Epithelial cell of proximal tubule (primary cell): ENCODE data around the gene EVI5L. TPM values are rescaled to one million over a fixed set of nuclear protein-coding genes. Genes with fewer than 3 reads are reported as not detected.

Source experiments
- DNase-seq: peaks from one replicate; pipeline ENCODE4 v3.0.0-alpha.2; 2011; ENCODE audit warnings: low read depth
- H3K4me3 ChIP-seq: 2 replicates; pipeline ENCODE4 v1.5.1; 2011; ENCODE audit warnings: low read depth, mild to moderate bottlenecking, low read length
- total RNA-seq: library from RNA; depleted of rRNA; stranded (reverse); fragments of >200 nt; gene quantifications from 2 replicates; pipeline ENCODE4 v1.2.3, GENCODE V29; 2015
- TF ChIP-seq, protein P1 (sequence below): conservative IDR thresholded peaks from 2 replicates; pipeline ENCODE4 v1.5.1; 2012; ENCODE audit warnings: low read depth, mild to moderate bottlenecking, low read length

The EVI5L gene
- total RNA-seq, 1 donor from 2014 or later = 9.3 TPM

DNA sequence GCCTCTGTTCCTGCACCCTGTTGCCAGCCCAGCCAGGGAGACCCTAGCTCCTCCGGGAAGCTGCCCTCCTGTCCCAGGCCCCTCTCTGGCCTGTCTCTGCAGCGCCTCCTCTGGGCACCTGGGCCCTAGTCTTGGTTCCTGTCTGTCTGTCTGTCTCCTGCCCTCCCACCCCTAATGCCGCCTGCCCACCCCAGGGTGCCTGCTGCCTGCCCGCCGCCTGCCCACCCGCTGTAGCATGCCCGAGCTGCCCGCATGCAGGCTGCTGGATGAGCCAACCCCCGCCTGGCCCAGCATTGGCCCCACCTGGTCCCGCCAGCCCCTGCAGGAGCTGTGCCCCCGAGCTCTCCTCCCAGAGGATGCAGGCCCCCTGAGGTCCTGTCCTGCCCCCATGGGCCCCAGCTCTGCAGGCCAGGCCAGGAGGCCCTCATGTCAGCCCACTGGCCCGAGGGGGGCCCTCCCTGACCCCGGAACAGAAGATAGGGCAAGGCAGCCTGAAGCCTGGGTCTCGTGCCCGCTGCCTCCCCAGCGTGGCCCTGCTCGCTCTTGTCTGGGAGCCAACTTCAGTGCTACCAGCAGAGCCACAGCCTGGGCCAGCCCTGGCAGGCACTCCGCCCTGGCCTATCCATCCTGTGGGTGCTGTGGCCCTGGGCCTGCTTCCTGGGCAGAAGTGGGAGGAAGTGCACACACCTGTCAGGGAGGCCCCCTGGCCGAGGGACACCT is 78.9 kb downstream of the EVI5L start:
- H3K4me3 ChIP-seq = no peak overlapping the region
- no peak for DNase-seq
- TF ChIP-seq, protein P1, sequence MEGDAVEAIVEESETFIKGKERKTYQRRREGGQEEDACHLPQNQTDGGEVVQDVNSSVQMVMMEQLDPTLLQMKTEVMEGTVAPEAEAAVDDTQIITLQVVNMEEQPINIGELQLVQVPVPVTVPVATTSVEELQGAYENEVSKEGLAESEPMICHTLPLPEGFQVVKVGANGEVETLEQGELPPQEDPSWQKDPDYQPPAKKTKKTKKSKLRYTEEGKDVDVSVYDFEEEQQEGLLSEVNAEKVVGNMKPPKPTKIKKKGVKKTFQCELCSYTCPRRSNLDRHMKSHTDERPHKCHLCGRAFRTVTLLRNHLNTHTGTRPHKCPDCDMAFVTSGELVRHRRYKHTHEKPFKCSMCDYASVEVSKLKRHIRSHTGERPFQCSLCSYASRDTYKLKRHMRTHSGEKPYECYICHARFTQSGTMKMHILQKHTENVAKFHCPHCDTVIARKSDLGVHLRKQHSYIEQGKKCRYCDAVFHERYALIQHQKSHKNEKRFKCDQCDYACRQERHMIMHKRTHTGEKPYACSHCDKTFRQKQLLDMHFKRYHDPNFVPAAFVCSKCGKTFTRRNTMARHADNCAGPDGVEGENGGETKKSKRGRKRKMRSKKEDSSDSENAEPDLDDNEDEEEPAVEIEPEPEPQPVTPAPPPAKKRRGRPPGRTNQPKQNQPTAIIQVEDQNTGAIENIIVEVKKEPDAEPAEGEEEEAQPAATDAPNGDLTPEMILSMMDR = peak; percentile 12

DNA sequence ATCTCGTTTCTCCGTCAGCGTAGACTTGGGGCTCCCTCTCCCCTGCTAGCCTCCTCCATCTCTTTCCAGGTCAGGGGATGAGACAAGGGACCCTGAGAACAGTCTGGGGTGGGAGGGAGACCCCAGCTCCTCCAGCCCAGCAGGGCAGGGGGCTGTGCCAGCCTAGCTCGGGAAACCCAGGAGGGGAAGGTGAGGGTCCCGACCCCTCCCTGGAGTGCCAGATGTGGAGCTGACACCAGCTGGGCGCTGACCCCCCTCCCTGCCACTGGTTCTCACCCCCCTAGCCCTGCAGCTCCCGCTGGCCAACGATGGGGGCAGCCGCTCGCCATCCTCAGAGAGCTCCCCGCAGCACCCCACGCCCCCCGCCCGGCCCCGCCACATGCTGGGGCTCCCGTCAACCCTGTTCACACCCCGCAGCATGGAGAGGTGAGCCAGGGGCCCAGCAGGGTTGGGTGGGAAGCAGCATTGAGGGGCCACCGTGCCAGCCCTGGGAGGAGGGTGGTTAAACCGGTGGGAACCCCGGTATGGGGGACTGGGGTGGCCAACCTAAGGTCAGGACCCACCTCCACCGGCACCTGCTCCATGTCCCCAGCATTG is 79.6 kb downstream of the EVI5L start:
- DNase-seq = no peak
- TF ChIP-seq, protein P1 = no peak
- no peak overlapping the region for H3K4me3 ChIP-seq

DNA sequence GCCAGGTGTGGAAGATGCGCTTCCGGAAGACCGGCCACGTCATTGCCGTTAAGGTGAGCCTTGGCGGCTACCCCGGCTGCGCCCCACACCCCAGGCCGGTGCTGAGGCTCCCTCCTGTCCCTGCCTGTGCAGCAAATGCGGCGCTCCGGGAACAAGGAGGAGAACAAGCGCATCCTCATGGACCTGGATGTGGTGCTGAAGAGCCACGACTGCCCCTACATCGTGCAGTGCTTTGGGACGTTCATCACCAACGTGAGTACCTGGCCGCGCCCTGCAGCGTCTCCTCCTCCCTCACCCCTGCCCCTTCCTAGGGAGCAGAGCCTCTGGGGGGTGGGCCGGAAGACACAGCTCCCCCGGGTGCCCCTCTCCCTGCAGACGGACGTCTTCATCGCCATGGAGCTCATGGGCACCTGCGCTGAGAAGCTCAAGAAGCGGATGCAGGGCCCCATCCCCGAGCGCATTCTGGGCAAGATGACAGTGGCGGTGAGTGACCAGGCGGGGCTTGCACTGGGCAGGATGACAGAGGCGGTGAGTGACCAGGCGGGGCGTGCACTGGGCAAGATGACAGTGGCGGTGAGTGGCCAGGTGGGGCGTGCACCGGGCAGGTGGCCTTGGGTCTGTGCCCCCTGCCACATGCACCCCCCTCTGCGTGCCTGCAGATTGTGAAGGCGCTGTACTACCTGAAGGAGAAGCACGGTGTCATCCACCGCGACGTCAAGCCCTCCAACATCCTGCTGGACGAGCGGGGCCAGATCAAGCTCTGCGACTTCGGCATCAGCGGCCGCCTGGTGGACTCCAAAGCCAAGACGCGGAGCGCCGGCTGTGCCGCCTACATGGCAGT is 80.5 kb downstream of the EVI5L start:
- TF ChIP-seq, protein P1 = no peak
- no peak for DNase-seq
- H3K4me3 ChIP-seq = no peak overlapping the region

DNA sequence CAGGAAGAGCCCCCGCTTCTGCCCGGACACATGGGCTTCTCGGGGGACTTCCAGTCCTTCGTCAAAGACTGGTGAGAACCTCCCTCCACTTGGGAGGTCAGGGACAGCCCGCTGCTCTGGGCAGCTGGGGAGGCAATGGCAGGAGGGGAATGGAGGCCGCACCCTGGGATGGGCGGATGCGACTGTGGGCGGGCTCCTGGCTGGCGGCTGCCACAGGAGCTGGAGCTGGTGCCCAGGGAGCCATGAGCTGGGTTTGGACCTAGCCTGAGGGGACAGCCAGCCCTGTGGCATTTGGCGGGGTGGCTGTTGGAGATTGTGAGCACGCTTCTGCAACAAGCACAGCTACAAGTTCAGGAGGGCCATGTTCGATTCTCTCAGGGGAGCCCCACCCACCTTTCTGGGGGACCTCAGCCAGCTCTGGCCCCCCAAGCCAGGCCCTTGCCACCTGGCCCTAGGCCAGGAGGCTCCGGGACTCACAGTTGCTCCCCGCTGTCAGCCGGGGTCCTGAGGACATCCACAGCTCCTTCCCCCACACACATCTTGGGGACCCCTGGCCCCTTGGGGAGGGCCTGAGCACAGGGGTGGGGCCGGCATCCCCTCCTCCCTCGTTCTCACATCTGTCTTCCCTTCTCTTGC is 81.6 kb downstream of the EVI5L start:
- TF ChIP-seq, protein P1 = no peak
- no peak for DNase-seq
- H3K4me3 ChIP-seq = no peak overlapping the region

DNA sequence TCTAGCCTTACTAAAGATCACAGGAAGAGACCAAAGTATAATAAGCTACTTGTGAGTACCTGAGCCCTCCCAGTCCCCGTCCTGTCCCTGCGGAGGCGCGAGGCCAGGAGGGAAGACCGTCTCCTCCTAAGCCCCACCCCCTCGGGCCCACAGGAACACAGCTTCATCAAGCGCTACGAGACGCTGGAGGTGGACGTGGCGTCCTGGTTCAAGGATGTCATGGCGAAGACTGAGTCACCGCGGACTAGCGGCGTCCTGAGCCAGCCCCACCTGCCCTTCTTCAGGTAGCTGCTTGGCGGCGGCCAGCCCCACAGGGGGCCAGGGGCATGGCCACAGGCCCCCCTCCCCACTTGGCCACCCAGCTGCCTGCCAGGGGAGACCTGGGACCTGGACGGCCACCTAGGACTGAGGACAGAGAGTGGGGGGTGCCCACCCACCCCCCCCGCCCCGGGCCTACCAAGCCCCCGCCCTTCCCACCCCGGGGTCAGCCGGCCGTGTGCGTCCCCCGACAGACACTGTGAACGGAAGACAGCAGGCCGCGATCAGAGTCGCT is 82.2 kb downstream of the EVI5L start:
- DNase-seq = no peak
- H3K4me3 ChIP-seq = no peak overlapping the region
- TF ChIP-seq, protein P1 = no peak

DNA sequence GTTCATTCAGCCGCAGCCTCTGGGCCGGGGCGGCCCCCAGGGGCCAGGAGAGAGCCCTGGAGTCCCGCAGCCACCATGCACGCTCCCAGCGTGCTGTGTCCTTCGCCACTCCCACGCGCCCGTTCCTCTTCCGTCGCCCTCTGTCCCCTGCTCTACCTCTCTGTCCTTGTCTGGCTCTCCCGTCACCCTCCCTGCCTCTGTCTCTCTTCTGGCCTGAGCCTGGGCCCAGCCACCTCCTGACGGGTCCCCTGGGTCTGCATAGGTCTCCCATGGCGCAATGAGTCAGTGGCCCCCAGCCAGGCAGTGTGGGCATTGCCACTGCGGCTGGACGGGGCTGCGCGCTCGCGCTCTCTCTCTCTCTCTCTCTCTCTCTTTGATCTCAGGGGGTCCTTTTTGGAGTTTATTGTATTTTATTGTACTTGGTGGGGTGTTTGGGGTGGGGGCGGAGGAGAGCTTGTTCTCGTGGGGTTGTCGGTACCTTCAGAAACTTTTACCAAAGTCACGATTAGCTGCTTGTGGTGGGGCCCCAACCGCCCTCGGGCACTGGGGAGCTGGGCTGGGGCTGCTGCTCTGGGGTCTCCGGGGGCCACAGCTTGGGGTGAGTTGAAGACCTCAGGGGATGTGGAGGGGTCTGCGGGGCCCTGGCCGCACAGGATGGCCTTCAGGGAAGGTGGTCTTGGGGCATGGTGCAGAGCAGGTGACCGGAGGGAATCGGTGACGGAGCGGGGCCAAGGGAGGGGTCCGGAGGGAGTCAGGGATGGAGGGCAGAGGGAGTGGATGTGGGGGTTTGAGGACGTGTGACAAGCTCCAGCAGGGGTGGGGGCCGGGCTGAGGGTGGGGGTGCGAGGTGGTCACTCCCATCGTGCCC is 82.9 kb downstream of the EVI5L start:
- DNase-seq = no peak
- no peak overlapping the region for H3K4me3 ChIP-seq
- TF ChIP-seq, protein P1 = no peak
